PC-3 (cell line): ENCODE data around the gene MYH4. TPM values are rescaled to one million over a fixed set of nuclear protein-coding genes. Genes with fewer than 3 reads are reported as not detected.

Source experiments
- ATAC-seq: fragments of 200-7000 bp; cut with Tn5 transposase; 2 replicates; pipeline ENCODE4 v1.9.1; 2020; ENCODE audit warnings: mild to moderate bottlenecking, moderate library complexity
- BruUV-seq: library from RNA; stranded (reverse); fragments of 400-500 nt; replicated peaks from 2 replicates; lab custom pipeline; 2021; lab: Mats Ljungman, UMichigan
- CTCF ChIA-PET: fragments of 300-600 bp; sonication (Branson Sonifier 250); formaldehyde crosslinking; loops from one replicate; lab custom pipeline; 2022; ENCODE audit warnings: antibody characterized with exemption; lab: Charles Lee
- POLR2A ChIA-PET: fragments of 300-600 bp; sonication (Branson Sonifier 250); formaldehyde crosslinking; loops from one replicate; lab custom pipeline; 2022; ENCODE audit warnings: antibody characterized with exemption; ENCODE audit not compliant: unreplicated experiment; lab: Charles Lee
- DNase-seq: peaks from one replicate; pipeline ENCODE4 v3.0.0-alpha.2; 2015
- H2AFZ ChIP-seq: fragments of 300-600 bp; sonication (generic); 2 replicates; pipeline ENCODE4 v1.6.0; 2016; ENCODE audit warnings: antibody characterized with exemption, low read length
- H3F3A ChIP-seq: fragments of 300-600 bp; sonication (generic); one replicate; pipeline ENCODE4 v1.6.0; 2017; ENCODE audit warnings: antibody characterized with exemption, low read length, control low read depth, mild to moderate bottlenecking; ENCODE audit not compliant: unreplicated experiment
- H3K27ac ChIP-seq: fragments of 300-600 bp; sonication (generic); 2 replicates; pipeline ENCODE4 v1.5.1; 2016; ENCODE audit warnings: mild to moderate bottlenecking, low read length
- H3K27me3 ChIP-seq: fragments of 300-600 bp; sonication (generic); 2 replicates; pipeline ENCODE4 v1.6.1; 2016; ENCODE audit warnings: low read length, mixed read lengths
- H3K36me3 ChIP-seq: fragments of 300-600 bp; sonication (generic); 2 replicates; pipeline ENCODE4 v1.6.1; 2016; ENCODE audit warnings: low read depth, mixed run types, low read length, mixed read lengths
- H3K4me1 ChIP-seq: fragments of 300-600 bp; sonication (generic); 2 replicates; pipeline ENCODE4 v1.5.1; 2016; ENCODE audit warnings: low read length; ENCODE audit not compliant: insufficient read depth
- H3K4me2 ChIP-seq: fragments of 300-600 bp; sonication (generic); 2 replicates; pipeline ENCODE4 v1.6.0; 2016; ENCODE audit warnings: low read length
- H3K4me3 ChIP-seq: fragments of 300-600 bp; sonication (generic); 2 replicates; pipeline ENCODE4 v1.5.1; 2016; ENCODE audit warnings: mild to moderate bottlenecking, low read length, mixed read lengths
- H3K79me2 ChIP-seq: fragments of 300-600 bp; sonication (generic); 2 replicates; pipeline ENCODE4 v1.6.1; 2017; ENCODE audit warnings: low read length, mixed read lengths
- H3K9ac ChIP-seq: fragments of 300-600 bp; sonication (generic); 2 replicates; pipeline ENCODE4 v1.6.0; 2016; ENCODE audit warnings: mild to moderate bottlenecking, low read length
- H3K9me2 ChIP-seq: fragments of 300-600 bp; sonication (generic); replicated peaks from 2 replicates; pipeline ENCODE4 v1.6.1; 2016; ENCODE audit warnings: mixed run types, low read length, mixed read lengths
- H3K9me3 ChIP-seq: fragments of 300-600 bp; sonication (generic); 2 replicates; pipeline ENCODE4 v1.6.1; 2016; ENCODE audit warnings: low read length, mixed read lengths
- H4K20me1 ChIP-seq: fragments of 300-600 bp; sonication (generic); 2 replicates; pipeline ENCODE4 v1.6.1; 2016; ENCODE audit warnings: low read length, mixed read lengths
- CTCF ChIP-seq: fragments of 300-600 bp; sonication (generic); conservative IDR thresholded peaks from 2 replicates; pipeline ENCODE4 v1.5.1; 2017; ENCODE audit warnings: antibody characterized with exemption, low read depth, mild to moderate bottlenecking, low read length
- EZH2 ChIP-seq: fragments of 300-600 bp; sonication (generic); IDR thresholded peaks from one replicate; pipeline ENCODE4 v1.6.1; 2017; ENCODE audit warnings: antibody characterized with exemption, mild to moderate bottlenecking, low read length; ENCODE audit not compliant: unreplicated experiment
- EZH2phosphoT487 ChIP-seq: fragments of 300-600 bp; sonication (generic); IDR thresholded peaks from 2 replicates; pipeline ENCODE4 v1.6.1; 2018; ENCODE audit warnings: mild to moderate bottlenecking, antibody characterized with exemption, low read length, borderline replicate concordance
- intact Hi-C: fragments of 100-400 bp; cut with micrococcal nuclease; formaldehyde crosslinking; loops from 2 replicates; pipeline ENCODE4 v1.9.0; 2023
- total RNA-seq: library from RNA; depleted of rRNA; stranded (reverse); fragments of >200 nt; gene quantifications from 2 replicates; pipeline ENCODE4 v1.2.3, GENCODE V29; 2014

MYH4 gene
- total RNA-seq, 1 experiment from 2014 or later: not detected

- intact Hi-C loops: no loop called here
- H3K4me3 ChIP-seq: no peak overlapping the region
- no peaks in the 10 kb centered on the region for H3K79me2 ChIP-seq
- H3F3A ChIP-seq: no peaks in the 10 kb centered on the region
- ChIA-PET CTCF (no interaction called here), POLR2A (no interaction called here)
- ATAC-seq: no peak
- TF ChIP-seq CTCF (no peak), EZH2phosphoT487 (no peak), EZH2 (no peak)
- H3K36me3 ChIP-seq: no peaks in the 10 kb centered on the region
- no TSS peak for BruUV-seq
- H3K9me3 ChIP-seq: no peaks in the 10 kb centered on the region
- no peak overlapping the region for H3K27ac ChIP-seq
- no peaks in the 10 kb centered on the region for H3K9me2 ChIP-seq
- no peak overlapping the region for H3K4me2 ChIP-seq
- H2AFZ ChIP-seq: no peak overlapping the region
- H4K20me1 ChIP-seq: no peaks in the 10 kb centered on the region
- peaks cover 11% of the 10 kb centered on the region; the same call in 1 of the 2 replicates for H3K27me3 ChIP-seq
- DNase-seq: no peak
- no peaks in the 10 kb centered on the region for H3K4me1 ChIP-seq
- H3K9ac ChIP-seq: no peak overlapping the region
Measured at GRCh38 chr17:10417431-10417830, 51.9 kb downstream of the MYH4 start.

GRCh38 chr17:10415161-10415560 is 54.2 kb downstream of the MYH4 start:
- ATAC-seq: no peak
- BruUV-seq: no TSS peak
- Histone ChIP-seq H3K9me3 (no peaks in the 10 kb centered on the region), H4K20me1 (no peaks in the 10 kb centered on the region), H3K4me2 (no peak overlapping the region), H3K4me3 (no peak overlapping the region), H3K4me1 (no peaks in the 10 kb centered on the region), H3K9me2 (no peaks in the 10 kb centered on the region), H3K79me2 (no peaks in the 10 kb centered on the region), H3F3A (no peaks in the 10 kb centered on the region), H3K36me3 (no peaks in the 10 kb centered on the region), H3K27me3 (peaks cover 8% of the 10 kb centered on the region; the same call in 1 of the 2 replicates), H3K27ac (no peak overlapping the region), H2AFZ (no peak overlapping the region), H3K9ac (no peak overlapping the region)
- intact Hi-C loops: no loop called here
- no peak for TF ChIP-seq CTCF
- TF ChIP-seq EZH2: no peak
- TF ChIP-seq EZH2phosphoT487: no peak
- ChIA-PET POLR2A (no interaction called here), CTCF (no interaction called here)
- DNase-seq: no peak

- ATAC-seq (no peak), DNase-seq (no peak)
- intact Hi-C loops: no loop called here
- Histone ChIP-seq H4K20me1 (no peaks in the 10 kb centered on the region), H3K9ac (no peak overlapping the region), H3K79me2 (no peaks in the 10 kb centered on the region), H3F3A (no peaks in the 10 kb centered on the region), H3K9me3 (no peaks in the 10 kb centered on the region), H3K9me2 (no peaks in the 10 kb centered on the region), H2AFZ (no peak overlapping the region), H3K4me2 (no peak overlapping the region), H3K36me3 (no peaks in the 10 kb centered on the region), H3K4me3 (no peak overlapping the region), H3K27me3 (peaks cover 14% of the 10 kb centered on the region; the same call in 1 of the 2 replicates), H3K27ac (no peak overlapping the region), H3K4me1 (no peaks in the 10 kb centered on the region)
- POLR2A ChIA-PET: no interaction called here
- BruUV-seq: no TSS peak
- TF ChIP-seq CTCF: no peak
- no peak for TF ChIP-seq EZH2
- TF ChIP-seq EZH2phosphoT487: no peak
- CTCF ChIA-PET: no interaction called here
Measured at GRCh38 chr17:10403589-10403988, 65.8 kb downstream of the MYH4 start.
